Pancreas (tissue), 10 donors: ENCODE results near the gene SHROOM1. TPM values are rescaled to one million over a fixed set of nuclear protein-coding genes. Genes with fewer than 3 reads are reported as not detected.

Source experiments
- ATAC-seq, 4 donors: fragments of 200-7000 bp; cut with Tn5 transposase; one replicate each; pipeline versions ENCODE4 v1.8.0 to v1.9.1; 2020; ENCODE audit warnings: mild to moderate bottlenecking in 4 of 4, moderate library complexity in 4 of 4
- DNase-seq, 6 donors: peaks; one replicate each; pipeline ENCODE4 v3.0.0-alpha.2; 2020
- FAIRE-seq: peaks from 2 replicates; lab custom pipeline; 2012; peaks lifted over from hg19 to GRCh38; lab: Jason Lieb, UNC
- H3K27ac ChIP-seq, 4 donors: fragments of 200-600 bp; sonication (generic); 1 replicate in 3 of 4; 2 replicates in 1 of 4; pipeline versions ENCODE4 v1.5.0 to v1.8.0; 2020
- H3K27me3 ChIP-seq, 4 donors: fragments of 200-600 bp; one replicate each; pipeline ENCODE4 v1.8.0; 2021
- H3K36me3 ChIP-seq, 3 donors: fragments of 200-600 bp; sonication (generic) in 1 of 3; one replicate each; pipeline versions ENCODE4 v1.5.0 to v1.8.0; 2020 to 2021
- H3K4me1 ChIP-seq, 3 donors: fragments of 200-600 bp; one replicate each; pipeline ENCODE4 v1.8.0; 2021
- H3K4me3 ChIP-seq, 4 donors: fragments of 200-600 bp; sonication (generic) in 2 of 4; one replicate each; pipeline versions ENCODE4 v1.5.0 to v1.8.0; 2020 to 2021
- H3K9me3 ChIP-seq, 4 donors: fragments of 200-600 bp; one replicate each; pipeline ENCODE4 v1.8.0; 2021
- CTCF ChIP-seq, 4 donors: fragments of 200-600 bp; sonication (generic) in 3 of 4; IDR thresholded peaks; one replicate each; pipeline versions ENCODE4 v1.5.0 to v1.8.0; 2021; ENCODE audit warnings: antibody characterized with exemption in 4 of 4
- WGBS, 2 donors: extraction: QIAGEN DNeasy Blood & Tissue Kit; methylation state at CpG; one replicate each; pipeline ENCODE4 v1.1.7; 2013; 5-methylcytosine and 5-hydroxymethylcytosine counted together
- intact Hi-C, 3 donors: fragments of 100-400 bp; cut with DNase I; formaldehyde crosslinking; loops; one replicate each; pipeline versions ENCODE4 v1.11.1 to v1.14.2; 2022
- polyA plus RNA-seq, 2 donors: library from polyadenylated mRNA; stranded (reverse); fragments of 200-250 nt; gene quantifications; one replicate each; pipeline ENCODE4 v1.2.3, GENCODE V29; 2013
- total RNA-seq, 6 donors: library from RNA; stranded (reverse); fragmentation: NEBNext Ultra II Directional in 4 of 6; extraction: Animal tissue kit (Norgen Biotek cat#: 25700) in 4 of 6; gene quantifications; one replicate each; pipeline versions ENCODE4 v1.2.1 to v1.2.4, GENCODE V29; 2021 to 2023
- donor health status: healthy with polysubstance abuse.
- donor health status: DM: no; HTN: no; CAD: no; lungs with moderate emphysema.
- donor health status: DM: no; HTN: no; CAD: no.
- donor health status: control.
- donor health status: control.
- donor health status: Bipolar disorder and iron deficiency.
- donor health status: DM: yes; HTN: yes; CAD: no.
- donor health status: DM: no; HTN: no; CAD: no.
- donor health status: DM: no; HTN: no; CAD: no.
- donor health status: DM: yes; HTN: yes; CAD: no.

SHROOM1 gene
- total and polyA plus RNA-seq, 8 donors = 10.7 to 62.0 (median 12.1) TPM

- TF ChIP-seq CTCF (IDR thresholded peaks at IDR 0.05) = no peak
- no peak for FAIRE-seq
- DNase-seq = no peak
- Histone ChIP-seq H3K27ac (peak overlapping the region in 1 of 4 donors; percentile 80), H3K4me1 (peaks cover 0 to 14% (median 6%) of the 10 kb centered on the region in 3 donors), H3K4me3 (peak overlapping the region; percentile 63 to 92 (median 86)), H3K9me3 (no peaks in the 10 kb centered on the region), H3K36me3 (no peaks in the 10 kb centered on the region), H3K27me3 (no peaks in the 10 kb centered on the region)
- ATAC-seq = no peak
- WGBS, 2 donors = 53 to 67% methylated on average over 4 of the region's 4 CpGs
- intact Hi-C loops = no loop called here
Observed at GRCh38 chr5:132778129-132778528, 52.3 kb downstream of the SHROOM1 start.

DNA sequence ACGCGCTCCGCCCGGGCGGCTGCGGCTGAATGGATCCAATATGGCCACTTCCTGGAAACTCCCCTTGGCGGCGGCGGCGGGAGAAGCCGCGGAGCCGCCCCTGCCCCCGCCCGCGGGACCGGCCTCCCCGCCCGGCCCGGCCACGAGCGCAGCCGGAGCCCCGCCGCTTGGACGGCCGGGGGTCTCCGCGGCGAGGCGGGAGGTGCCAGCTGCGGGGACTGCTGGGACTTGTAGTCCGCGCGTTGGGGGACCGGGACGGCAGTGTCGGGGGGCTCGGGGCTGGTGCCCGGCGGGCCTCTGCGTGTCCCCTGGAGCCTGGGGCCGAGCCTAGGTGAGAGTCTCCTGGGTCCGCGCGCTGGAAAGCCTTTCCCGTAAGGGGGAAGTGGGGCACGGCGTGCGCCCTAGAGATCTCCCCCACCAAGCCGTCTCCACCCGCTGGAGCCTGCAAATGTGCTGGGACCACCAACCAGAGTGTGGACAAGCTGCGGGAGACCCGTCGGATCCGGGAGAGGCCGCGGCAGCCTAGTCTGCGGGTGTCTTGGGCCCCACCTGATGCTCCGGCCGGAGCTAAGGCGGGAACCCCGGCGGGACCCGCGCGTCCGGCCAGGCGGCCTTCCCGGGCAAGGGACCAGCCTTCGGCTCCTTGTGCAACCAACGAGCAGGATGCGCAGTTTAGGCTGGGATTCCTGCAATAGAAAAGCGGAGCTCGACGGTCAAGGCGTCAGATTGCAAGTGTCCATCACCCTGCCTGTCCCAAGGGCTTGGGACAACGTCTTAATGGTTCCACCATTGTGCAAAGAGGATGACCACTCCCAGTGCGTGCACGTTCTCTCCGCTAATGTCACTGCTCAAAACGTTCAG, 53.0 kb downstream of the SHROOM1 start, which contains the start of gene SEPTIN8:
Gene SEPTIN8 (minus strand): TSS at position 31 of the 861 bp plus-strand sequence. CDS start 102 bp downstream, outside the sequence.
- H3K4me3 ChIP-seq = peak within 1 kb of the TSS; percentile 63 to 92 (median 86)
- ATAC-seq (peak; percentile 71 to 78 (median 72)), DNase-seq (peak; percentile 43 to 83 (median 54)), FAIRE-seq (no peak)
- WGBS, 2 donors = 1% methylated on average over 62 to 82 of the region's 82 CpGs
- H3K4me1 ChIP-seq = peaks cover 0 to 14% (median 6%) of the 10 kb centered on the region in 3 donors
- no peaks in the 10 kb centered on the region for H3K36me3 ChIP-seq
- H3K9me3 ChIP-seq = no peaks in the 10 kb centered on the region
- H3K27ac ChIP-seq = peak within 1 kb of the TSS; percentile 35 to 80 (median 68)
- intact Hi-C loops = no loop called here
- no peak for TF ChIP-seq CTCF (IDR thresholded peaks at IDR 0.05)
- H3K27me3 ChIP-seq = no peaks in the 10 kb centered on the region

- Histone ChIP-seq H3K36me3 (no peaks in the 10 kb centered on the region), H3K9me3 (no peaks in the 10 kb centered on the region), H3K27me3 (no peaks in the 10 kb centered on the region), H3K4me1 (peaks cover 0 to 14% (median 6%) of the 10 kb centered on the region in 3 donors), H3K4me3 (peak overlapping the region; percentile 63 to 92 (median 86)), H3K27ac (peak overlapping the region; percentile 35 to 80 (median 68))
- no peak for TF ChIP-seq CTCF (IDR thresholded peaks at IDR 0.05)
- 0 to 1% methylated on average over 19 to 40 of the region's 40 CpGs for WGBS, 2 donors
- ATAC-seq (peak in 1 of 4 donors; percentile 37), DNase-seq (no peak), FAIRE-seq (no peak)
- intact Hi-C loops = no loop called here
Observed at GRCh38 chr5:132776938-132777208, 53.6 kb downstream of the SHROOM1 start.

GRCh38 chr5:132776131-132776937, 54.1 kb downstream of the SHROOM1 start:
- no peak for TF ChIP-seq CTCF (IDR thresholded peaks at IDR 0.05)
- Histone ChIP-seq H3K4me1 (peaks cover 0 to 14% (median 6%) of the 10 kb centered on the region in 3 donors), H3K27me3 (no peaks in the 10 kb centered on the region), H3K27ac (peak overlapping the region in 3 of 4 donors; percentile 65 to 80 (median 72)), H3K4me3 (peak overlapping the region; percentile 63 to 92 (median 86)), H3K9me3 (no peaks in the 10 kb centered on the region), H3K36me3 (no peaks in the 10 kb centered on the region)
- DNase-seq (peak in 3 of 6 donors; percentile 24 to 34 (median 30)), ATAC-seq (peak; percentile 9 to 59 (median 35)), FAIRE-seq (no peak)
- intact Hi-C loops = no loop called here
- WGBS, 2 donors = 4 to 7% methylated on average over 27 to 39 of the region's 39 CpGs
